ENCODE measurements around the gene PRLH. TPM values are rescaled to one million over a fixed set of nuclear protein-coding genes. Genes with fewer than 3 reads are reported as not detected.

The PRLH gene
- total and polyA plus RNA-seq, 2 of the 13 experiments (the other 11 are each of a cell fraction or from before 2014, with no cell fraction given) = not detected

- Histone ChIP-seq H4K20me1 (ENCODE audit: insufficient read depth, low read length) (no peaks in the 10 kb centered on the region), H3K9me3 (ENCODE audit: low read length) (no peaks in the 10 kb centered on the region), H3K9ac (ENCODE audit: insufficient read depth, low read depth, low read length) (no peak overlapping the region), H3K27me3 (ENCODE audit: control insufficient read depth in 1 of 2, insufficient read depth in 2 of 2, low read length in 2 of 2) (peaks cover 0 to 13% of the 10 kb centered on the region in 2 experiments; a peak in 3 of 5 replicates), H2AFZ (ENCODE audit: low read length) (no peak overlapping the region), H3K4me1 (ENCODE audit: insufficient read depth, low read length) (peaks cover 19% of the 10 kb centered on the region), H3K79me2 (ENCODE audit: insufficient read depth, low read length) (no peaks in the 10 kb centered on the region), H3K36me3 (replicated peaks in 1 of 2; ENCODE audit: control insufficient read depth in 1 of 2, insufficient read depth in 2 of 2, low read length in 2 of 2) (peaks cover 0 to 4% of the 10 kb centered on the region in 2 experiments; a peak in 2 of 5 replicates), H3K4me3 (replicated peaks in 1 of 3; ENCODE audit: insufficient read depth in 1 of 3, low read depth in 2 of 3, low read length in 3 of 3) (no peak overlapping the region), H3K27ac (ENCODE audit: extremely low read length, insufficient read depth, low read length) (no peak overlapping the region), H3K4me2 (ENCODE audit: low read depth, low read length) (no peak overlapping the region)
- ATAC-seq (no peak), DNase-seq (ENCODE audit: low spot score) (no peak), FAIRE-seq (no peak)
- ChIA-PET CTCF (ENCODE audit: low intra/inter-chr PET ratio, low total read pairs) (interaction anchor here (1.0 to 4.9 kb wide), 3 partner anchors 60 to 418 kb away, joined by 3 to 109 read pairs (median 31); no protein-coding TSS in a partner anchor), POLR2A (interaction anchor here (1.0 to 1.7 kb wide), 7 partner anchors 19 to 100 kb away, joined by 3 to 11 read pairs (median 4); partner anchors contain the start of gene RAB17)
- WGBS (ENCODE audit: low lambda C conversion rate) = 97% methylated on average over 7 of the region's 7 CpGs
- BruUV-seq (replicated peaks) = no TSS peak
- intact Hi-C loops (cut with micrococcal nuclease; ENCODE audit: unreplicated experiment) = no loop called here
- in situ Hi-C loops (cut with HindIII; ENCODE audit: extremely low pct_ligation_motif_present, low pct_unique_long_range_greater_than_20kb) = loop anchor here (5.0 kb wide), 2 partner anchors 59 to 414 kb away; no protein-coding TSS in a partner anchor
- no peak for TF ChIP-seq ZSCAN22 (CRISPR knock-in tag; IDR thresholded peaks at IDR 0.05)
- 0 out of 2 replicates have a peak, but pooled peaks have one; percentile 12 for TF ChIP-seq ZNF607 (CRISPR knock-in tag; IDR thresholded peaks at IDR 0.05; ENCODE audit: borderline replicate concordance)
- no peak for TF ChIP-seq KLF6 (CRISPR knock-in tag; IDR thresholded peaks at IDR 0.05)
- no peak for TF ChIP-seq SCMH1 (CRISPR knock-in tag; IDR thresholded peaks at IDR 0.05; ENCODE audit: borderline replicate concordance)
- TF ChIP-seq RARA (CRISPR knock-in tag; IDR thresholded peaks at IDR 0.05) = no peak
- peak; percentile 47; the same call in 1 of the 2 replicates for TF ChIP-seq ZNF605 (CRISPR knock-in tag; IDR thresholded peaks at IDR 0.05)
- TF ChIP-seq TBL1XR1 (IDR thresholded peaks at IDR 0.05; ENCODE audit: borderline replicate concordance, low read length, partially characterized antibody) = no peak
- no peak for TF ChIP-seq TARDBP (CRISPR knock-in tag; IDR thresholded peaks at IDR 0.05)
- TF ChIP-seq, protein P1, sequence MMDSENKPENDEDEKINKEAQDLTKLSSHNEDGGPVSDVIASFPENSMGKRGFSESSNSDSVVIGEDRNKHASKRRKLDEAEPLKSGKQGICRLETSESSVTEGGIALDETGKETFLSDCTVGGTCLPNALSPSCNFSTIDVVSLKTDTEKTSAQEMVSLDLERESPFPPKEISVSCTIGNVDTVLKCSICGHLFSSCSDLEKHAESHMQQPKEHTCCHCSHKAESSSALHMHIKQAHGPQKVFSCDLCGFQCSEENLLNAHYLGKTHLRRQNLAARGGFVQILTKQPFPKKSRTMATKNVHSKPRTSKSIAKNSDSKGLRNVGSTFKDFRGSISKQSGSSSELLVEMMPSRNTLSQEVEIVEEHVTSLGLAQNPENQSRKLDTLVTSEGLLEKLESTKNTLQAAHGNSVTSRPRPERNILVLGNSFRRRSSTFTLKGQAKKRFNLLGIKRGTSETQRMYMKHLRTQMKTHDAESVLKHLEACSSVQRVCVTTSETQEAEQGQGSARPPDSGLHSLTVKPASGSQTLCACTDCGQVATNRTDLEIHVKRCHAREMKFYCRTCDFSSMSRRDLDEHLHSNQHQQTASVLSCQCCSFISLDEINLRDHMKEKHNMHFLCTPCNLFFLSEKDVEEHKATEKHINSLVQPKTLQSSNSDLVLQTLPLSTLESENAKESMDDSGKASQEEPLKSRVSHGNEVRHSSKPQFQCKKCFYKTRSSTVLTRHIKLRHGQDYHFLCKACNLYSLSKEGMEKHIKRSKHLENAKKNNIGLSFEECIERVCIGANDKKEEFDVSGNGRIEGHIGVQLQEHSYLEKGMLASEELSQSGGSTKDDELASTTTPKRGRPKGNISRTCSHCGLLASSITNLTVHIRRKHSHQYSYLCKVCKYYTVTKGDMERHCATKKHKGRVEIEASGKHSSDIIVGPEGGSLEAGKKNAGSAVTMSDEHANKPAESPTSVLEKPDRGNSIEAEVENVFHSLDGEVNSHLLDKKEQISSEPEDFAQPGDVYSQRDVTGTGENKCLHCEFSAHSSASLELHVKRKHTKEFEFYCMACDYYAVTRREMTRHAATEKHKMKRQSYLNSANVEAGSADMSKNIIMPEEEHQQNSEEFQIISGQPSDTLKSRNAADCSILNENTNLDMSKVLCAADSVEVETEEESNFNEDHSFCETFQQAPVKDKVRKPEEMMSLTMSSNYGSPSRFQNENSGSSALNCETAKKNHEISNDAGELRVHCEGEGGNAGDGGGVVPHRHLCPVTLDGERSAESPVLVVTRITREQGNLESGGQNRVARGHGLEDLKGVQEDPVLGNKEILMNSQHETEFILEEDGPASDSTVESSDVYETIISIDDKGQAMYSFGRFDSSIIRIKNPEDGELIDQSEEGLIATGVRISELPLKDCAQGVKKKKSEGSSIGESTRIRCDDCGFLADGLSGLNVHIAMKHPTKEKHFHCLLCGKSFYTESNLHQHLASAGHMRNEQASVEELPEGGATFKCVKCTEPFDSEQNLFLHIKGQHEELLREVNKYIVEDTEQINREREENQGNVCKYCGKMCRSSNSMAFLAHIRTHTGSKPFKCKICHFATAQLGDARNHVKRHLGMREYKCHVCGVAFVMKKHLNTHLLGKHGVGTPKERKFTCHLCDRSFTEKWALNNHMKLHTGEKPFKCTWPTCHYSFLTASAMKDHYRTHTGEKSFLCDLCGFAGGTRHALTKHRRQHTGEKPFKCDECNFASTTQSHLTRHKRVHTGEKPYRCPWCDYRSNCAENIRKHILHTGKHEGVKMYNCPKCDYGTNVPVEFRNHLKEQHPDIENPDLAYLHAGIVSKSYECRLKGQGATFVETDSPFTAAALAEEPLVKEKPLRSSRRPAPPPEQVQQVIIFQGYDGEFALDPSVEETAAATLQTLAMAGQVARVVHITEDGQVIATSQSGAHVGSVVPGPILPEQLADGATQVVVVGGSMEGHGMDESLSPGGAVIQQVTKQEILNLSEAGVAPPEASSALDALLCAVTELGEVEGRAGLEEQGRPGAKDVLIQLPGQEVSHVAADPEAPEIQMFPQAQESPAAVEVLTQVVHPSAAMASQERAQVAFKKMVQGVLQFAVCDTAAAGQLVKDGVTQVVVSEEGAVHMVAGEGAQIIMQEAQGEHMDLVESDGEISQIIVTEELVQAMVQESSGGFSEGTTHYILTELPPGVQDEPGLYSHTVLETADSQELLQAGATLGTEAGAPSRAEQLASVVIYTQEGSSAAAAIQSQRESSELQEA (CRISPR knock-in tag; IDR thresholded peaks at IDR 0.05; ENCODE audit: not compliant biosample characterization) = peak; percentile 20
- TF ChIP-seq, protein P2, sequence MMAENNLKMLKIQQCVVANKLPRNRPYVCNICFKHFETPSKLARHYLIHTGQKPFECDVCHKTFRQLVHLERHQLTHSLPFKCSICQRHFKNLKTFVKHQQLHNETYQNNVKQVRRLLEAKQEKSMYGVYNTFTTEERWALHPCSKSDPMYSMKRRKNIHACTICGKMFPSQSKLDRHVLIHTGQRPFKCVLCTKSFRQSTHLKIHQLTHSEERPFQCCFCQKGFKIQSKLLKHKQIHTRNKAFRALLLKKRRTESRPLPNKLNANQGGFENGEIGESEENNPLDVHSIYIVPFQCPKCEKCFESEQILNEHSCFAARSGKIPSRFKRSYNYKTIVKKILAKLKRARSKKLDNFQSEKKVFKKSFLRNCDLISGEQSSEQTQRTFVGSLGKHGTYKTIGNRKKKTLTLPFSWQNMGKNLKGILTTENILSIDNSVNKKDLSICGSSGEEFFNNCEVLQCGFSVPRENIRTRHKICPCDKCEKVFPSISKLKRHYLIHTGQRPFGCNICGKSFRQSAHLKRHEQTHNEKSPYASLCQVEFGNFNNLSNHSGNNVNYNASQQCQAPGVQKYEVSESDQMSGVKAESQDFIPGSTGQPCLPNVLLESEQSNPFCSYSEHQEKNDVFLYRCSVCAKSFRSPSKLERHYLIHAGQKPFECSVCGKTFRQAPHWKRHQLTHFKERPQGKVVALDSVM (CRISPR knock-in tag; IDR thresholded peaks at IDR 0.05) = 0 out of 2 replicates have a peak, but pooled peaks have one; percentile 10
- TF ChIP-seq, protein P3, sequence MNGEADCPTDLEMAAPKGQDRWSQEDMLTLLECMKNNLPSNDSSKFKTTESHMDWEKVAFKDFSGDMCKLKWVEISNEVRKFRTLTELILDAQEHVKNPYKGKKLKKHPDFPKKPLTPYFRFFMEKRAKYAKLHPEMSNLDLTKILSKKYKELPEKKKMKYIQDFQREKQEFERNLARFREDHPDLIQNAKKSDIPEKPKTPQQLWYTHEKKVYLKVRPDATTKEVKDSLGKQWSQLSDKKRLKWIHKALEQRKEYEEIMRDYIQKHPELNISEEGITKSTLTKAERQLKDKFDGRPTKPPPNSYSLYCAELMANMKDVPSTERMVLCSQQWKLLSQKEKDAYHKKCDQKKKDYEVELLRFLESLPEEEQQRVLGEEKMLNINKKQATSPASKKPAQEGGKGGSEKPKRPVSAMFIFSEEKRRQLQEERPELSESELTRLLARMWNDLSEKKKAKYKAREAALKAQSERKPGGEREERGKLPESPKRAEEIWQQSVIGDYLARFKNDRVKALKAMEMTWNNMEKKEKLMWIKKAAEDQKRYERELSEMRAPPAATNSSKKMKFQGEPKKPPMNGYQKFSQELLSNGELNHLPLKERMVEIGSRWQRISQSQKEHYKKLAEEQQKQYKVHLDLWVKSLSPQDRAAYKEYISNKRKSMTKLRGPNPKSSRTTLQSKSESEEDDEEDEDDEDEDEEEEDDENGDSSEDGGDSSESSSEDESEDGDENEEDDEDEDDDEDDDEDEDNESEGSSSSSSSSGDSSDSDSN (CRISPR knock-in tag; IDR thresholded peaks at IDR 0.05) = no peak
- no peak for TF ChIP-seq ZNF20 (CRISPR knock-in tag; IDR thresholded peaks at IDR 0.05)
Measured at GRCh38 chr2:237571551-237571950, 5.2 kb downstream of the PRLH start.
